HG03103 (cell line): ENCODE measurements around the gene POM121L2.

Source experiments
- ATAC-seq: cut with Tn5 transposase; IDR thresholded peaks from one replicate; pipeline ENCODE4 v1.9.1; 2021; ENCODE audit warnings: low read depth; ENCODE audit not compliant: unreplicated experiment

The POM121L2 gene

GRCh38 chr6:27260836-27261375 lies 51.2 kb downstream of the POM121L2 start:
- ATAC-seq, result no peak

GRCh38 chr6:27260369-27260768 lies 51.7 kb downstream of the POM121L2 start:
- ATAC-seq, result no peak
